RPMI7951 (cell line): Measurements from ENCODE around the gene AFAP1. TPM values are rescaled to one million over a fixed set of nuclear protein-coding genes. Genes with fewer than 3 reads are reported as not detected.
A peak's percentile ranks its signal among the peaks of the same experiment; 100 is the strongest.

ENCODE experiments used
- DNase-seq: peaks from one replicate; pipeline ENCODE4 v3.0.0-alpha.2; 2012; ENCODE audit warnings: low read depth
- total RNA-seq: library from RNA; depleted of rRNA; stranded (reverse); fragments of >200 nt; shearing (Covaris generic); gene quantifications from 2 replicates; pipeline ENCODE4 v1.2.3, GENCODE V29; 2014

AFAP1 gene
- total RNA-seq, 1 experiment from 2014 or later, result 31.4 TPM

DNA sequence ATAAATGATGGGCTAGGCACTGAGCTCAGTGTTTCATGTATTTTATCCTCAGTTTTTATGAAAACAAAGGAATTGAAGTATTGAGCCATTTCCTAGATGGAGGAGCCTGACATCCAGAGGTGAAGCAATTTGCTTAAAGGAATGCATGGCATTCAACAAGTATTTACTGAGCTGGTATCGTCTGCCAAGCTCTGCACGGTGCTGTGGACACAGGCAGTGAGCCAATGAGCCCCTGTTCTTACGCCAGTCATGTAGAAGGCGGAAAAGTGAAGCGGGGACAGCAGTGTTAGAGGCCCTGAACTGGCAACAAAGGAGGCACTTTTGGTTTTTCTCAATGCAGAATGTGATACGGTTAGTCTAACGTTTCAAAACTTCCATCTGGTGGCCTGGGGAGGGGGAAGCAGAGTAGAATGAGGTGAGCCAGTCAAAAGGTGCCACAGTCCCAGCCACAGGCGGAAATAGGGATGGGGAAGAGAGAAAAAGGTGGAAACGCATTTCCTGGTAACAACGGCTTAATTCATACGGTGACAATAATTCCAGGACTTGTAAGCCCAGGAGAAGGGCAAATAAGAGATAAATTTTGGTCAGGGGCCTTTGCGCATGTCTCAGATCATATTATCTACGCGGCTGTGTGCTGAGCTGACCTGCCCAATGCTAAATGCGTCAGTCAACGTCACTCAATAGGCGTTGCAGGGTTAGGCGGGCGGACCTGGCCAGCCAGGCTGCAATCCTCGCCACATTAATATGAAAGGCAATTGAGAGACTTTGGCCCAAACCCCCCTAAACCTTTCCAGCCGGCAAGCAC is 133.9 kb downstream of the AFAP1 start:
- peak; percentile 70 for DNase-seq

GRCh38 chr4:7804756-7805385 is 134.8 kb downstream of the AFAP1 start:
- no peak for DNase-seq

- peak; percentile 57 for DNase-seq
These were observed 135.5 kb downstream of the AFAP1 start for GRCh38 chr4:7803992-7804755.

DNA sequence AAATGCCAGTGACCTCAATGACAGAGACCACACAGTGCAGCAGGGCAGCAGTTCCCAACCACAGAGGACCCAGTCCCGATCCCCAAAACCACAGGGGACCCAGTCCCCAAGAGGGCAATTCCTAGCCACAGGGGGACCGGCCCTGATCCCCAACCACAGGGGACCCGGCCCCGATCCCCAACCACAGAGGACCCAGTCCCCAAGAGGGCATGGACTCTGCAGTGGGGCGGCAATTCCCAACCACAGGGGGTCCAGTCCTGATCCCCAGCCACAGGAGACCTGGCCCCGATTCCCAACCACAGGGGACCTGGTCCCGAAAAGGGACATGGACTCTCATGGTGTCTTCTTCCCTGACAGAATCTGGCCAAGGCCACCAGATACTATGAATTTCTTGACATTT is 136.3 kb downstream of the AFAP1 start:
- no peak for DNase-seq

DNA sequence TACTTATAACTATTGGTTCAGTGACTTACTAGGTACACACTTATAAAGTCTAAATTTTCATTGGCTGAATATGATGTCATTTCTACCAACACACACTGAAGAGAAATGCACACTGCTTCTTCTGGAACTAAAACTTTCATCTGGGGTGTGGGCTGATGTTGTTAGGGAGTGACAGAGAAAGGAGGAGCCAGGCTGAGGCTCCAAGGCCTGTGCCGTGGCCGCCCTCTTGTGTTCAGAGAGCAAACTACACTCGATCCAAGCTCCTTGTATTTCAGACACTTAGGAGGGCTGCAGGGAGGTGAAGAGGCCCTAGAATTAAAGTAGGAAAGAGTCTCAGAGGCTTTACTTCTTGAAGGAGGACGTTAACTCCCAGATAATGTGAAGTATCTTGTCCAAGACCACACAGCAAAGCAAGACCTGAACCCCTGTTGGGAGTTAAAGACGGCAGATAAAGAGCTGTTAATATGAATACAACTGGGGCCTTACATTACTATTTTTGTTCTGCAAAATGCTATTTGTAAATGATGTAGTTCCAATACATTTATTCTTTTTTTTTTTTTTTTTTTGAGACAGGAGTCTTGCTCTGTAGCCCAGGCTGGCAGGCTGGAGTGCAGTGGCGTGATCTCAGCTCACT is 137.5 kb downstream of the AFAP1 start:
- peak; percentile 65 for DNase-seq

DNA sequence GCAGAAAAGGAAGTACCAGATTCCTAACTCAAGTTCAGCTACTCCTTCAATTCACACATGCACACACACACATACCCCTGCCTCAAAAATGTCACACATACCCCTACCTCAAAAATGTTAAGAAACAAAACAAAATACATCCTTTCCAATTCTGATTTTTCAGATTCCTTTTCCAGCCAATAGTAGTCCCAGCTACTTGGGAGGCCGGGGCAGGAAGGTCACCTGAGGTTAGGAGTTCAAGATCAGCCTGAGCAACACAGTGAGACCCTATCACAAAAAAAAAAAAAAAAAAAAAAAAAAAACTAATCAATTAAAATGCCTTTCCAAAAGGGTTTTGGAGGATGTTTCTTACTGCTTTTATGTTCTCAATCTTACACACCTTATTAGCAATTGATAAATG is 138.0 kb downstream of the AFAP1 start:
- no peak for DNase-seq

DNA sequence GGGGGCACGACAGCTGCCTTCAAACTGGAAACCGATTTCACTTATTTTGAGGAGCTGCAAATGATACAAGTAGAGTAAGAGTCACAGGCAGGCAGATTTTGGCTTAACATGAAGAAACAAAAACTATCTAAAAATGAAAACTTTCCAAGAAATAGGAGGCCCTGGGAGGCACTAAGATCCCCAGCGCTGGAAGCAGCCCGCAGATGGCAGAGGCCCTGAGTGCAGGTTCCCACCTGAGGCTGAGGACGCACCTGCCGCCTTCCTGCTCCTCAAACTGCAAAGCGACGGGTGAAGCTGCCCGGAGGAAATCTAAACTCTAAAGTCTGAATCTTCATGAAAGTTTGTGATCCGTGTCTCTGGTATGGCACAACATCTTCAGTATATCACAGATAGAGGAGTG is 138.7 kb downstream of the AFAP1 start:
- DNase-seq, result no peak

DNA sequence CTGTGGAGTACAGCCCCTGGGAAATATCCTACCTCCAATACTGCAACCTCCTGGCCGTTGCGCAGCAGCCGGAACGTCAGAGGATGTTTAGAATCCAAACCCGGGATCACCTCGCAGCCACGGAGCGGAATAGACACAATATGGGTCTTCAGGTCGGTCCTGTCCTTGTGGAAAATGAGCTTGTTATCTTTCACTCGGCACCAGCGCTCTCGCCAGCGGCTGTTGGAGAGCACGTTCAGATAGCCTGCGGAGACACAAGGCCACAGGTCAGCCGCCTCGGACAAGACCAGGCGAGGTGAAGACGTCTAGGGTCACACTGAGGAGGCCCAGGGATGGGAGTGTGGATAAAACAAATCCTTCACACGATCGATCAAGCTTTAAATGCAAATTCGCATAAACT is 139.3 kb downstream of the AFAP1 start:
- no peak for DNase-seq

GRCh38 chr4:7799736-7800135 is 139.9 kb downstream of the AFAP1 start:
- no peak for DNase-seq

DNA sequence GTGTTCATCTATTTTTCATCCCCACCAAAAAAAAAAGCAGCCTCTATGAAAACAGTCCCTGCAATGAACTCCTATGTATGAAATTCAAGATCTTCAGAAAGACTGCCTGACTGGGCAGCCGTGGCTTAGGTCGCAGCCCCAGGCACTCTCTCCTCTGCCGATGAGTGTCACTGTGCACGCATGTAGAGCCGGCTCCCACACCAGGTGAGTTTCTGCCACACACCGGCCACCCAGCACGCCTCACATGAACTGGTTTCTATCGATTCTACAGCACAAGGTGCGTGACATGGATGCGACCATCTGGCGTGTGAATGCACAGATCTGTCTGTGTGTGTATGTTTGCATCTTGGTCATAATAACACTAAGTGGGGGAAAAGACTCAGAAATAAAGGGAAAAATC is 140.4 kb downstream of the AFAP1 start:
- DNase-seq, result no peak

DNA sequence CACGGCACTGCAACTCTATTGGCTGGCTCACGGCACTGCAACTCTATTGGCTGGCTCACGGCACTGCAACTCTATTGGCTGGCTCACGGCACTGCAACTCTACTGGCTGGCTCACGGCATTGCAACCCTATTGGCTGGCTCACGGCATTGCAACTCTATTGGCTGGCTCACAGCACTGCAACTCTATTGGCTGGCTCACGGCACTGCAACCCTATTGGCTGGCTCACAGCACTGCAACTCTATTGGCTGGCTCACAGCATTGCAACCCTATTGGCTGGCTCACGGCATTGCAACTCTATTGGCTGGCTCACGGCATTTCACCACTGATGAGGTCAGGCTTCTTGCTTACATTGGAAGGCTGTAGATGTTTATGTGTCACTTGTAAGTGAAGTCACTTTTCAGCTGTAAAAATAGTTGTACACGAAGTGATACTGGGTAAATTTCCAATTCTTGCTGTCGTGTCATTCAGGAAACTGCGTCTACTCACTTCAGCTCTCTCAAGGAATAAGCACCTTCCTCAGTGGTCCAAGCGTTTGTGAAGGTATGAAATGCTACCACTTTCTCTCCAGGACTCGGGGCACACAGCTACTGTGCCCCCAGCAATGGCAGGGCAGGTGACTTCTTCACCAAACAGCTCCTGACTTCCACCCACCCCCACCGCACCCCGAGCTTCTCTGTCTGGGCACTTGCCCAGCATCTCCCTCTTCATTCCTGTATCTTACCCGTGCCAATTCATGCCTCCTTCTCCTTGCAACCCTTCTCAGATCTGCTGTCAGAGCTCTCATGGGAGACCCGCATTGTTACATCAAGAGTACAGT is 141.3 kb downstream of the AFAP1 start:
- DNase-seq, result peak; percentile 15

GRCh38 chr4:7797330-7797729 is 142.3 kb downstream of the AFAP1 start:
- no peak for DNase-seq

DNA sequence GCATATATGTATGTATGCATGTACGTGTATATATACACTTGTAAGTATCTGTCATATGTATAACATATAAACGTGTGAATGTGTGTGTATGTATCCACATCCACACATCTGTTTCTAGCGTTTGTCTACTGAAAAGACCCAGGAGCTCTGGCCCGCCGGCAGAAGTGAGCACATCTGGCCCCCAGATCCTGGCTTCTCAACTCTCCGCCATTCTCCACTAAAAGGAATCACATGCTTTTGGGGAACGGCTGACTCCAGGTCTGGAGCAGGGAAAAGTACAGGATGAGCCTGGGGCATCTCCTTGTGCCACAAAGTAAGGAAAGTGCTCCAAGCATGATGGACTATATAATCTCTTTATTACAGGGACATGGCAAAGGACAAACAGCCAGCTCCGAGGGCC is 143.7 kb downstream of the AFAP1 start:
- DNase-seq, result no peak

GRCh38 chr4:7793186-7793585 is 146.5 kb downstream of the AFAP1 start:
- DNase-seq, result no peak

DNA sequence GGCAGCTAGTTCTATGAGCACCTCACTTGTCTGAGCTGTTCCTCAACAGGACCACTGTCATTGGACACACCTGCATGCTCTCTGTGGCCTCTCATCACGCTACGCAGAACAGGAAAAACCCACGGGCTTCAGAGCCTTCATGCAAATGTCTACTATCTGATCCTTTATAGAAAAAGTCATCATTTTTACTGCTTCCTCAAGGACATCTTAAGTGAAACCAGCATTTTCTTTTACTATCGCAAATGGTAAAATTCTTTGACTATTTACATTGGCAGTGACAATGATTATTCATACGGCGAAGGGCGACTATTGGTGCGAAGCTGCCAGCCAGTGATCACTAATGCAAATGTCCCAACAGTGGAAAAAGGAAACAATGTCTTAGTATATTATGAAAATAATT is 147.0 kb downstream of the AFAP1 start:
- DNase-seq, result no peak

- no peak for DNase-seq
These were observed 148.7 kb downstream of the AFAP1 start for GRCh38 chr4:7790999-7791398.

DNA sequence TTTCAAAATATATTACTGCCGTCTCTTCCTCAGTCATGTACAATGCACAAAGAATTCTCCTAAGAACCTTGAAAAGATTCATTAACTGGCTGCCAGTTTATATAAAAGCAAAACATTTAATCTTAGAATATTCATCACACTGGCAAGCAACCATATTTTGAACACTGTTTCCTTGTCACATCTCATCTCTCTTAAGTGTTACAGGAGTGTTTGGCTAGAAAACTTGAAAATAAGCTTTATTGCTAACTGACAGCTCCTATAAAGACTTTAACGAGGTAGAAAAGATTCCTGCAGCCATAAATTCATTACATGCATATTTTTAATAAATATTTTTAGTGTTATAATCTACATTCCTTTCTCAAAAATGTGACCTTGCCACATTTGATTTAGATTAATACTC is 149.6 kb downstream of the AFAP1 start:
- no peak for DNase-seq

DNA sequence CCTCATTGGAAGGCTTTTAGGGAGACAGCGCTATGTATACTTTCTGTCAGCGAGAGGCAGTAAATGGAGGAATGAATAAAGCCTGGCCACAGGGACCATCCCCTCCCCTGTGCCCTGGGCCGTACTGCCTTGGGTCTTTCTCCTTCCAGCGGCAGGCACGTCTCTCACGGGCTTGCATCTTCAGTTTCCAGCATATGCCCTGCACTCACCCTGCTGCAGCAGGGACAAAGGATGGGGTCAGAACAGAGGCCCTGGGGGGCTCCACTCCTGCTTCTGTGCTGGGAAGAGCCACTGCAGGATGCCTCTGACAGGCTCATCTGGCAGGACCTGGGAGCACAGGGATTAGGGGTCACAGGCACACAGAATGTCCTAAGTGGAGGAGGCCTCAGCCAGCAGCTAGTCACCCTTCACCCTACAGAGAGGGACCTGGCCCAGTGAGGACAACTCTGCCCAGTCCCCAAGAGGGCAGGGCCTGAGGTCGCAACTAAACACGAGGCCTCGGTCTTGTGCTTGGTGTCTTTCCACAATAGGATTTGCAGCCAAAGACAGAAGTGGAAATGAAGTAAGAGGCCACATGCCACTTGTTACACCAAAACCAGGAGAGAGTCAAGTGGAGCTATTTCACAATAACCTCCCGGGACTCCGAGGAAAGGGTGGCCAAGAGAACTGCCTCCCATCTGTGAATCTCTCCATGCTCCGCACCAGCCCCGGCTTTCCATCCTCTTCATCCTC is 150.8 kb downstream of the AFAP1 start:
- DNase-seq, result no peak

DNA sequence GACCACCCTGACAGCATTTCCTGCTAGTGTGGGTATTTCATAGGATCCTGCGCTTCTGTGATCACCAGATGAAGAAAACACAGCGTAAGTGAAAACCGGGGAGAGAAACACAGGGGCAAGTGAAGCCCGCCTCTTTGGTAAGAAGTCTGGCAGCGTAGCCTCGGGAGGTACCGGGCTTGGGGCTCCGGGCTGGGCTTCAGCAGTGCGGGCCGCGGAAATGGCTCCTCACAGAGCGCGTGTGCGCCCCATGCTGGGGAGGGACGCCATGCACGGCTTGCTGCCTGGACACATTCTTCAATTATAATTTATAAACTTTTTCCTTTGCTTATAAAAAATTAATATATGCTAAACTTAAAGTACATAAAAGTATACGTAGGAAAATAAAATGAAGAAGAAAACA is 151.5 kb downstream of the AFAP1 start:
- DNase-seq, result no peak

- no peak for DNase-seq
These were observed 151.9 kb downstream of the AFAP1 start for GRCh38 chr4:7787681-7788141.

DNA sequence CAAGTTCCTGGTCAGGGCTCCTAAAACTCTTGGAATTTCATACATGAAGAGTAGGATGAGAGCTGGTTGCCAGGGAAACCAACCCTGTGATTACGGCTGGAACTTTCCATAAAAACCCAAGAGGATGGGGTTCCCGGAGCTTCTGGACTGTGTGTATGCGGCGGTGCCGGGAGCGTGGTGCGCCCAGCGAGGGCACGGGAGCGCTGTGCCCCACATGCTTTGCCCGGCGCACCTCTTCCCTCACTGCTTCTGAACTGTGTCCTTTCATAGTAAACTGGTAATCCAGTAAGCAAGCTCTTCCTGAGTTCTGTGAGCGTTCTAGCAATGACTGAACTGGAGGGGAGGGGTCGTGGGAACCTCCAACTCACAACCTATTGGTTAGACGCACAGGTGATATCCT is 152.6 kb downstream of the AFAP1 start:
- no peak for DNase-seq
